GM23338 (cell line): Measurements from ENCODE around the gene IZUMO3.

Experiments
- CREB1 ChIP-seq: fragments of 250-450 bp; sonication (Bioruptor Pico); IDR thresholded peaks from 2 replicates; pipeline ENCODE4 v1.5.0; 2020; ENCODE audit warnings: low read depth, mild to moderate bottlenecking, moderate library complexity
- EZH2 ChIP-seq: fragments of 200-600 bp; sonication (generic); IDR thresholded peaks from one replicate; pipeline ENCODE4 v1.8.0; 2017; ENCODE audit warnings: antibody characterized with exemption, mild to moderate bottlenecking, low read depth; ENCODE audit not compliant: unreplicated experiment
- EZH2phosphoT487 ChIP-seq: fragments of 200-600 bp; sonication (generic); IDR thresholded peaks from one replicate; pipeline ENCODE4 v1.8.1; 2018; ENCODE audit warnings: antibody characterized with exemption; ENCODE audit not compliant: unreplicated experiment
- POLR2AphosphoS5 ChIP-seq: IDR thresholded peaks from 2 replicates; pipeline ENCODE4 v1.6.1; 2016; ENCODE audit warnings: antibody characterized with exemption, low read depth
- REST ChIP-seq: IDR thresholded peaks from one replicate; pipeline ENCODE4 v1.6.1; 2018; ENCODE audit warnings: antibody characterized with exemption; ENCODE audit not compliant: unreplicated experiment
- STAT1 ChIP-seq: IDR thresholded peaks from one replicate; pipeline ENCODE4 v1.6.1; 2016; ENCODE audit warnings: antibody characterized with exemption; ENCODE audit not compliant: unreplicated experiment
- ZNF114 ChIP-seq: fragments of 250-450 bp; sonication (Bioruptor Pico); IDR thresholded peaks from 2 replicates; pipeline ENCODE4 v1.5.0; 2020; ENCODE audit warnings: mild to moderate bottlenecking, moderate library complexity
- TF ChIP-seq, protein P1 (sequence below), 2 experiments: fragments of 200-600 bp in 1 of 2; sonication (generic) in 1 of 2; conservative IDR thresholded peaks; 2 replicates each; pipeline versions ENCODE4 v1.5.1 to v1.6.1; 2016 to 2017; ENCODE audit warnings: antibody characterized with exemption in 2 of 2, low read depth in 2 of 2, mild to moderate bottlenecking in 2 of 2, moderate library complexity in 1 of 2
- TF ChIP-seq, protein P2 (sequence below): IDR thresholded peaks from 2 replicates; pipeline ENCODE4 v1.6.1; 2016; ENCODE audit warnings: antibody characterized with exemption

GRCh38 chr9:24497671-24498070 lies 48.0 kb downstream of the IZUMO3 start:
- TF ChIP-seq, protein P1, sequence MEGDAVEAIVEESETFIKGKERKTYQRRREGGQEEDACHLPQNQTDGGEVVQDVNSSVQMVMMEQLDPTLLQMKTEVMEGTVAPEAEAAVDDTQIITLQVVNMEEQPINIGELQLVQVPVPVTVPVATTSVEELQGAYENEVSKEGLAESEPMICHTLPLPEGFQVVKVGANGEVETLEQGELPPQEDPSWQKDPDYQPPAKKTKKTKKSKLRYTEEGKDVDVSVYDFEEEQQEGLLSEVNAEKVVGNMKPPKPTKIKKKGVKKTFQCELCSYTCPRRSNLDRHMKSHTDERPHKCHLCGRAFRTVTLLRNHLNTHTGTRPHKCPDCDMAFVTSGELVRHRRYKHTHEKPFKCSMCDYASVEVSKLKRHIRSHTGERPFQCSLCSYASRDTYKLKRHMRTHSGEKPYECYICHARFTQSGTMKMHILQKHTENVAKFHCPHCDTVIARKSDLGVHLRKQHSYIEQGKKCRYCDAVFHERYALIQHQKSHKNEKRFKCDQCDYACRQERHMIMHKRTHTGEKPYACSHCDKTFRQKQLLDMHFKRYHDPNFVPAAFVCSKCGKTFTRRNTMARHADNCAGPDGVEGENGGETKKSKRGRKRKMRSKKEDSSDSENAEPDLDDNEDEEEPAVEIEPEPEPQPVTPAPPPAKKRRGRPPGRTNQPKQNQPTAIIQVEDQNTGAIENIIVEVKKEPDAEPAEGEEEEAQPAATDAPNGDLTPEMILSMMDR (conservative IDR thresholded peaks at IDR 0.05; ENCODE audit: low read depth in 2 of 2): no peak
- no peak for TF ChIP-seq POLR2AphosphoS5
- TF ChIP-seq STAT1: no peak
- no peak for TF ChIP-seq REST
- no peak for TF ChIP-seq CREB1 (CRISPR knock-in tag)
- no peak for TF ChIP-seq EZH2
- TF ChIP-seq, protein P2, sequence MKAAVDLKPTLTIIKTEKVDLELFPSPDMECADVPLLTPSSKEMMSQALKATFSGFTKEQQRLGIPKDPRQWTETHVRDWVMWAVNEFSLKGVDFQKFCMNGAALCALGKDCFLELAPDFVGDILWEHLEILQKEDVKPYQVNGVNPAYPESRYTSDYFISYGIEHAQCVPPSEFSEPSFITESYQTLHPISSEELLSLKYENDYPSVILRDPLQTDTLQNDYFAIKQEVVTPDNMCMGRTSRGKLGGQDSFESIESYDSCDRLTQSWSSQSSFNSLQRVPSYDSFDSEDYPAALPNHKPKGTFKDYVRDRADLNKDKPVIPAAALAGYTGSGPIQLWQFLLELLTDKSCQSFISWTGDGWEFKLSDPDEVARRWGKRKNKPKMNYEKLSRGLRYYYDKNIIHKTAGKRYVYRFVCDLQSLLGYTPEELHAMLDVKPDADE: no peak
- TF ChIP-seq EZH2phosphoT487: no peak
- TF ChIP-seq ZNF114 (CRISPR knock-in tag): no peak
